ENCODE data around the gene SNAI3.

- TF ChIP-seq CTCF (IDR thresholded peaks at IDR 0.05 in 4 of 5, conservative IDR thresholded peaks at IDR 0.05 in 1 of 5) (no peak), POLR2A (IDR thresholded peaks at IDR 0.05) (no peak)
Observed at GRCh38 chr16:88721815-88722755, 35.8 kb upstream of the SNAI3 start.

Measured in gastrocnemius medialis (tissue), 4 donors.